ENCODE measurements around the gene JAKMIP2. TPM values are rescaled to one million over a fixed set of nuclear protein-coding genes. Genes with fewer than 3 reads are reported as not detected.

Gene JAKMIP2
- total RNA-seq, 1 donor from 2014 or later, result 6.0 TPM

- peaks cover 5% of the 10 kb centered on the region for H3K9me3 Mint-ChIP-seq (ENCODE audit: low read depth)
- DNase-seq (ENCODE audit: low spot score, unreplicated experiment), result no peak
- H3K27ac Mint-ChIP-seq, result no peak overlapping the region
- H3K4me3 Mint-ChIP-seq (ENCODE audit: low read depth), result no peak overlapping the region
- H3K4me1 Mint-ChIP-seq (ENCODE audit: low read depth), result peaks cover 27% of the 10 kb centered on the region
- no peak for TF ChIP-seq CTCF (IDR thresholded peaks at IDR 0.05; ENCODE audit: unreplicated experiment)
- peaks cover 4% of the 10 kb centered on the region for H3K36me3 Mint-ChIP-seq (ENCODE audit: insufficient read depth)
- H3K27me3 Mint-ChIP-seq, result no peaks in the 10 kb centered on the region
These were observed 165.3 kb downstream of the JAKMIP2 start for GRCh38 chr5:147617191-147617606.

GRCh38 chr5:147616421-147616820 is 166.1 kb downstream of the JAKMIP2 start:
- TF ChIP-seq CTCF (IDR thresholded peaks at IDR 0.05; ENCODE audit: unreplicated experiment), result no peak
- no peak overlapping the region for H3K27ac Mint-ChIP-seq
- peaks cover 4% of the 10 kb centered on the region for H3K36me3 Mint-ChIP-seq (ENCODE audit: insufficient read depth)
- H3K9me3 Mint-ChIP-seq (ENCODE audit: low read depth), result peaks cover 5% of the 10 kb centered on the region
- peaks cover 31% of the 10 kb centered on the region for H3K4me1 Mint-ChIP-seq (ENCODE audit: low read depth)
- H3K27me3 Mint-ChIP-seq, result no peaks in the 10 kb centered on the region
- H3K4me3 Mint-ChIP-seq (ENCODE audit: low read depth), result no peak overlapping the region
- DNase-seq (ENCODE audit: low spot score, unreplicated experiment), result no peak

GRCh38 chr5:147613359-147613758 is 169.2 kb downstream of the JAKMIP2 start:
- no peak overlapping the region for H3K4me3 Mint-ChIP-seq (ENCODE audit: low read depth)
- no peak for DNase-seq (ENCODE audit: low spot score, unreplicated experiment)
- peaks cover 8% of the 10 kb centered on the region for H3K9me3 Mint-ChIP-seq (ENCODE audit: low read depth)
- H3K4me1 Mint-ChIP-seq (ENCODE audit: low read depth), result peaks cover 18% of the 10 kb centered on the region
- TF ChIP-seq CTCF (IDR thresholded peaks at IDR 0.05; ENCODE audit: unreplicated experiment), result no peak
- no peaks in the 10 kb centered on the region for H3K27me3 Mint-ChIP-seq
- H3K36me3 Mint-ChIP-seq (ENCODE audit: insufficient read depth), result peaks cover 6% of the 10 kb centered on the region
- no peak overlapping the region for H3K27ac Mint-ChIP-seq

- Mint-ChIP-seq H3K27ac (no peak overlapping the region), H3K36me3 (ENCODE audit: insufficient read depth) (peaks cover 8% of the 10 kb centered on the region), H3K4me3 (ENCODE audit: low read depth) (no peak overlapping the region), H3K4me1 (ENCODE audit: low read depth) (peaks cover 5% of the 10 kb centered on the region), H3K27me3 (no peaks in the 10 kb centered on the region), H3K9me3 (ENCODE audit: low read depth) (peaks cover 15% of the 10 kb centered on the region)
- no peak for TF ChIP-seq CTCF (IDR thresholded peaks at IDR 0.05; ENCODE audit: unreplicated experiment)
- no peak for DNase-seq (ENCODE audit: low spot score, unreplicated experiment)
These were observed 171.0 kb downstream of the JAKMIP2 start for GRCh38 chr5:147611483-147611882.

- H3K4me1 Mint-ChIP-seq (ENCODE audit: low read depth), result peaks cover 5% of the 10 kb centered on the region
- H3K9me3 Mint-ChIP-seq (ENCODE audit: low read depth), result peaks cover 17% of the 10 kb centered on the region
- DNase-seq (ENCODE audit: low spot score, unreplicated experiment), result no peak
- H3K27me3 Mint-ChIP-seq, result no peaks in the 10 kb centered on the region
- no peak overlapping the region for H3K27ac Mint-ChIP-seq
- H3K4me3 Mint-ChIP-seq (ENCODE audit: low read depth), result no peak overlapping the region
- TF ChIP-seq CTCF (IDR thresholded peaks at IDR 0.05; ENCODE audit: unreplicated experiment), result no peak
- peaks cover 8% of the 10 kb centered on the region for H3K36me3 Mint-ChIP-seq (ENCODE audit: insufficient read depth)
These were observed 171.7 kb downstream of the JAKMIP2 start for GRCh38 chr5:147610798-147611197.

Data from progenitor cell of endocrine pancreas (in vitro differentiated cells).